Vagina (tissue), 2 donors: ENCODE measurements around the gene ELMO3.

Source experiments
- CTCF ChIP-seq, 3 experiments: fragments of 450-650 bp in 2 of 3; fragments of 200-600 bp in 1 of 3; sonication (generic) in 1 of 3; IDR thresholded peaks; one replicate each; pipeline ENCODE4 v1.5.1; 2017 to 2019; ENCODE audit warnings: antibody characterized with exemption in 3 of 3, mild to moderate bottlenecking in 2 of 3, moderate library complexity in 2 of 3
- POLR2AphosphoS5 ChIP-seq, 2 donors: sonication (generic); formaldehyde crosslinking; IDR thresholded peaks; one replicate each; pipeline ENCODE4 v1.9.0; 2017; ENCODE audit warnings: antibody characterized with exemption in 2 of 2, mild to moderate bottlenecking in 2 of 2, low read depth in 1 of 2; ENCODE audit not compliant: insufficient read depth in 1 of 2

- TF ChIP-seq CTCF (IDR thresholded peaks at IDR 0.05) (no peak), POLR2AphosphoS5 (IDR thresholded peaks at IDR 0.05; ENCODE audit: insufficient read depth in 1 of 2, low read depth in 1 of 2) (no peak)
Observed at GRCh38 chr16:67209565-67209964, 10.6 kb downstream of the ELMO3 start.
